GM12892 (cell line): ENCODE results near the gene ACD.

Experiments used
- POLR2A ChIP-seq: IDR thresholded peaks from 2 replicates; pipeline ENCODE4 v1.6.1; 2011; ENCODE audit warnings: low read depth, low read length, control low read depth
- POLR2AphosphoS5 ChIP-seq: IDR thresholded peaks from 2 replicates; pipeline ENCODE4 v1.6.1; 2011; ENCODE audit warnings: low read depth, low read length, control low read depth

DNA sequence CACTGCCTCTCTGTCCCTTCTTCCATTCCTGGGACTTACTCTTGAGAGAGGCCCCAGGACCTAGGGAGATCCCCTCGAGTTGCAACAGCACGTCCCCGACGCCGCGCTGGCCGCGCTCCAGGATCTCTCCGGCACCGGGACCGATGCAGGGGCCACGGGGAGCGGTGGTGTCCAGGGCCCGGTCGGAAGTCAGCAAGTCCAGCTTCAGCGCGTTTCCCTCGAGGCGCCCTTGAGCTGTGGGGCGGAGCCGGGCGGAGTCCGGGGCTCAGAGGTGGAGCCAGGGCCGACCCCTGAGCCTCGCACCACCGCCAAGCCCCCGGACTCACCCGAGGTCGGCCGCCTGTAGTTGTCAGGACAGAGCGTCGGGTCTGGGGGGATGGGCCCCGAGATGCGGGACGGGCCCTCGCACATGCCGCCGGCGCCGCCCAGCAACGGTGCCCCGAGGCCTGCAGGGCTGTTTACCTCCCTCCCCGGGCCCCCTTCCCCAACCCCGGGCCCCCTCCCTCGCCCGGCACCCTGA is 6.0 kb upstream of the ACD start:
- TF ChIP-seq POLR2A (no peak), POLR2AphosphoS5 (no peak)
